K562 (cell line): ENCODE results near the gene GPATCH4. TPM values are rescaled to one million over a fixed set of nuclear protein-coding genes. Genes with fewer than 3 reads are reported as not detected.

ENCODE experiments used
- HNRNPL ChIP-seq: fragments of 200-400 bp; formaldehyde crosslinking; IDR thresholded peaks from 2 replicates; pipeline ENCODE4 v1.6.1; 2017; ENCODE audit warnings: low read depth, mild to moderate bottlenecking, low read length
- HSF4 ChIP-seq: fragments of 250-450 bp; sonication (Bioruptor Pico); IDR thresholded peaks from 2 replicates; pipeline ENCODE4 v2.1.2; 2022; ENCODE audit warnings: mild to moderate bottlenecking, moderate library complexity, borderline replicate concordance
- NFIX ChIP-seq: fragments of 250-450 bp; sonication (Bioruptor Pico); IDR thresholded peaks from 2 replicates; pipeline ENCODE4 v1.4.0; 2020; ENCODE audit warnings: low read depth, mild to moderate bottlenecking, moderate library complexity
- PBX2 ChIP-seq, 2 experiments: IDR thresholded peaks in 1 of 2; conservative IDR thresholded peaks in 1 of 2; 2 replicates each; pipeline ENCODE4 v1.6.1; 2016; ENCODE audit warnings: low read depth in 2 of 2, mild to moderate bottlenecking in 1 of 2, missing compliant biosample characterization in 1 of 2, missing genetic modification characterization in 1 of 2, moderate library complexity in 1 of 2
- POLR3G ChIP-seq: IDR thresholded peaks from 2 replicates; pipeline ENCODE4 v1.6.1; 2011; ENCODE audit not compliant: insufficient read length, insufficient replicate concordance; ENCODE audit errors: extremely low read depth
- STAT5A ChIP-seq: IDR thresholded peaks from 2 replicates; pipeline ENCODE4 v1.6.1; 2012; ENCODE audit warnings: low read length, inconsistent platforms, borderline replicate concordance
- TAF7 ChIP-seq: fragments of 450-650 bp; IDR thresholded peaks from 2 replicates; pipeline ENCODE4 v1.6.1; 2016; ENCODE audit warnings: missing genetic modification characterization, missing compliant biosample characterization
- ZBTB17 ChIP-seq: fragments of 450-650 bp; formaldehyde crosslinking; IDR thresholded peaks from 2 replicates; pipeline ENCODE4 v1.4.0; 2020; ENCODE audit warnings: mild to moderate bottlenecking
- ZNF165 ChIP-seq: fragments of 250-450 bp; sonication (Bioruptor Pico); IDR thresholded peaks from 2 replicates; pipeline ENCODE4 v1.4.0; 2020; ENCODE audit warnings: borderline replicate concordance
- ZNF407 ChIP-seq: fragments of 450-650 bp; IDR thresholded peaks from 2 replicates; pipeline ENCODE4 v1.6.1; 2016; ENCODE audit warnings: low read depth
- ZNF444 ChIP-seq: fragments of 250-450 bp; sonication (Bioruptor Pico); IDR thresholded peaks from 2 replicates; pipeline ENCODE4 v1.4.0; 2020; ENCODE audit warnings: mild to moderate bottlenecking, moderate library complexity
- ZNF449 ChIP-seq: fragments of 250-450 bp; sonication (Bioruptor Pico); IDR thresholded peaks from 2 replicates; pipeline ENCODE4 v1.8.0; 2022; ENCODE audit warnings: moderate library complexity, mild to moderate bottlenecking, inconsistent platforms
- ZNF77 ChIP-seq: fragments of 250-450 bp; sonication (Bioruptor Pico); IDR thresholded peaks from 2 replicates; pipeline ENCODE4 v1.5.0; 2020
- ZNF785 ChIP-seq: fragments of 250-450 bp; sonication (Bioruptor Pico); IDR thresholded peaks from 2 replicates; pipeline ENCODE4 v1.4.0; 2020; ENCODE audit warnings: mild to moderate bottlenecking
- ZSCAN32 ChIP-seq: fragments of 450-650 bp; formaldehyde crosslinking; IDR thresholded peaks from 2 replicates; pipeline ENCODE4 v1.4.0; 2020; ENCODE audit warnings: mild to moderate bottlenecking, moderate library complexity
- polyA plus RNA-seq, 8 experiments: library from polyadenylated mRNA; depleted of rRNA in 4 of 8; stranded (reverse) in 5 of 8; unstranded in 3 of 8; fragments of >200 nt; fragmentation: Nextera tagmentation in 2 of 8; fragmentation: Illumina TruSeq in 1 of 8; extraction: Ambion mirVana in 2 of 8; extraction: Trizol in 1 of 8; gene quantifications; 2 replicates each; pipeline versions ENCODE4 v1.2.1 to v1.2.3, GENCODE V29; 2011 to 2014; ENCODE audit warnings: inconsistent platforms in 1 of 8, missing spikeins in 1 of 8
- total RNA-seq, 7 experiments: library from RNA; depleted of rRNA in 6 of 7; stranded (reverse); fragments of >200 nt in 6 of 7; fragmentation: Illumina TruSeq in 2 of 7; extraction: Trizol in 2 of 7; gene quantifications; 2 replicates each; pipeline versions ENCODE4 v1.2.1 to v1.2.3, GENCODE V29; 2011 to 2021; ENCODE audit warnings: low replicate concordance in 1 of 7

Gene GPATCH4
- total and polyA plus RNA-seq, 9 of the 15 experiments (the other 6 are each of a cell fraction or from before 2014, with no cell fraction given): 43.7 to 105 (median 76.5) TPM

- TF ChIP-seq HSF4 (CRISPR knock-in tag): no peak
- no peak for TF ChIP-seq ZNF407
- TF ChIP-seq ZBTB17 (CRISPR knock-in tag): peak; percentile 64; the same call in 1 of the 2 replicates
- TF ChIP-seq ZNF444 (CRISPR knock-in tag): no peak
- TF ChIP-seq HNRNPL: no peak
- no peak for TF ChIP-seq TAF7 (tag)
- no peak for TF ChIP-seq PBX2 (CRISPR knock-in tag; IDR thresholded peaks at IDR 0.05; ENCODE audit: low read depth)
- TF ChIP-seq PBX2 (tag; conservative IDR thresholded peaks at IDR 0.05; ENCODE audit: low read depth): no peak
- TF ChIP-seq POLR3G: no peak
- no peak for TF ChIP-seq ZNF785 (CRISPR knock-in tag)
- TF ChIP-seq ZNF165: no peak
- no peak for TF ChIP-seq ZNF77 (CRISPR knock-in tag)
- no peak for TF ChIP-seq STAT5A
- TF ChIP-seq ZSCAN32 (CRISPR knock-in tag): no peak
- TF ChIP-seq ZNF449 (CRISPR knock-in tag): no peak
- no peak for TF ChIP-seq NFIX (CRISPR knock-in tag)
Measured at GRCh38 chr1:156623946-156624813, 22.9 kb upstream of the GPATCH4 start (continued).
